ENCODE measurements around the gene NAA30. TPM values are rescaled to one million over a fixed set of nuclear protein-coding genes. Genes with fewer than 3 reads are reported as not detected.

The NAA30 gene
- total and polyA plus RNA-seq, 7 donors = 15.9 to 47.7 (median 37.3) TPM

DNA sequence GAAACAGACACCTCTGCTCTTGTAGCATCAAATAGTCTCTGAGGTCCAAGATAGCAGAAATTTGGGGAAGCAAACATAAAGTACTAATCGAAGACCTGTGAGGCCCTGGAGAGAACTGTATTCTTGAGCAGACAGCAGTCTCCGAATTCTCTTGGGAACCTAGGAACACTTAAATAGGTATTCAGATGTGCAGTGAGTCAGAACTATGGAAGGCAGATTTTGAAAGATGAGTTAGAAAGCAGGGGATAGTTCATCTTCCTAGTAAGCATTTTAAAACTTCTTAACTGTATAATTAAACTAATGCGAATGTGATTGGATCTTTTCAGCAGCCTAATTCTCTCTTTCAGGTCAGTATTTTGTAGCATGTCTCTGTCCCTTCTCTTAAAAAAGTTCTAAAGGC, 30.6 kb downstream of the NAA30 start:
- WGBS, 3 donors = 85 to 93% (median 91%) methylated on average over 3 of the region's 3 CpGs
- intact Hi-C loops (cut with DNase I) = no loop called here
- no peaks in the 10 kb centered on the region for H3K9me3 ChIP-seq
- ATAC-seq (no peak), DNase-seq (no peak)
- no peak overlapping the region for H3K27ac ChIP-seq
- H3K4me1 ChIP-seq = no peaks in the 10 kb centered on the region
- no peaks in the 10 kb centered on the region for H3K27me3 ChIP-seq (ENCODE audit: insufficient read depth in 3 of 3, low read length in 2 of 3)
- no peak for TF ChIP-seq CTCF (IDR thresholded peaks at IDR 0.05)
- H3K36me3 ChIP-seq (ENCODE audit: insufficient read depth in 1 of 2, low read depth in 1 of 2) = no peaks in the 10 kb centered on the region
- no peak overlapping the region for H3K4me3 ChIP-seq

- TF ChIP-seq CTCF (IDR thresholded peaks at IDR 0.05) = no peak
- Histone ChIP-seq H3K9me3 (no peaks in the 10 kb centered on the region), H3K4me3 (no peak overlapping the region), H3K4me1 (no peaks in the 10 kb centered on the region), H3K36me3 (ENCODE audit: insufficient read depth in 1 of 2, low read depth in 1 of 2) (no peaks in the 10 kb centered on the region), H3K27me3 (ENCODE audit: insufficient read depth in 3 of 3, low read length in 2 of 3) (no peaks in the 10 kb centered on the region), H3K27ac (no peak overlapping the region)
- intact Hi-C loops (cut with DNase I) = no loop called here
- DNase-seq (no peak), ATAC-seq (no peak)
Measured at GRCh38 chr14:57435923-57436322, 45.5 kb downstream of the NAA30 start.

DNA sequence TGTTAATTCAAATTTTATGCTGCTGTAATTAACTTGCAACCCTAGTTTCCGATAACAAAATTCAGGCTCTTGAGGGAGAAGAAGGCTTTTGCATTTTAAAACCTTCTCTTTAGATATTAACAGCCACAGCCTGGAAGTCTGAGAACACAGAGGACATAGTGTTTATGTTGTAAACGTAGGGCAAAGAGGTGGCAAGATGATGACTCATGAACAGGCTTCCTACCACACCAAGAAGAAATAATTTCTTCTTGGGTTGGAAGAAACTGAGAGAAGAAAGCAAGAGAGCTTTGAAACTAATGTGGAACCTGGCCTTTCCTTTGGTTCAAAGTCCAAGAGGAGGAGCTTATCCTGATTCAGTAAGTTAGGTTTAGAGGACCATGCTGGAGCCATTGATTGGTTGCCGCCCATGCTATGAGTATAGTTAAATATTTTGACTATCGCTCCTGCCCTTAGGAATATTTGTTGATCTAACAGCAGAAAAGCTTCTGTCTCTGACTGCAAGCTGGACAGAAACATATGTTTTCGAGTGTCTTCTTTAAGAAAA, 71.5 kb downstream of the NAA30 start:
- ATAC-seq (no peak), DNase-seq (no peak)
- H3K4me3 ChIP-seq = no peak overlapping the region
- peaks cover under 1% of the 10 kb centered on the region for H3K9me3 ChIP-seq
- intact Hi-C loops (cut with DNase I) = no loop called here
- 81 to 92% (median 81%) methylated on average over 5 of the region's 5 CpGs for WGBS, 3 donors
- no peak overlapping the region for H3K27ac ChIP-seq
- no peaks in the 10 kb centered on the region for H3K36me3 ChIP-seq (ENCODE audit: insufficient read depth in 1 of 2, low read depth in 1 of 2)
- H3K4me1 ChIP-seq = no peaks in the 10 kb centered on the region
- no peak for TF ChIP-seq CTCF (IDR thresholded peaks at IDR 0.05)
- no peaks in the 10 kb centered on the region for H3K27me3 ChIP-seq (ENCODE audit: insufficient read depth in 3 of 3, low read length in 2 of 3)

- Histone ChIP-seq H3K27me3 (ENCODE audit: insufficient read depth in 3 of 3, low read length in 2 of 3) (no peaks in the 10 kb centered on the region), H3K4me1 (no peaks in the 10 kb centered on the region), H3K4me3 (no peak overlapping the region), H3K9me3 (no peaks in the 10 kb centered on the region), H3K27ac (no peak overlapping the region), H3K36me3 (ENCODE audit: insufficient read depth in 1 of 2, low read depth in 1 of 2) (no peaks in the 10 kb centered on the region)
- DNase-seq (no peak), ATAC-seq (no peak)
- intact Hi-C loops (cut with DNase I) = no loop called here
- 72 to 80% (median 77%) methylated on average over 3 of the region's 3 CpGs for WGBS, 3 donors
- no peak for TF ChIP-seq CTCF (IDR thresholded peaks at IDR 0.05)
Measured at GRCh38 chr14:57462551-57462950, 72.2 kb downstream of the NAA30 start.

DNA sequence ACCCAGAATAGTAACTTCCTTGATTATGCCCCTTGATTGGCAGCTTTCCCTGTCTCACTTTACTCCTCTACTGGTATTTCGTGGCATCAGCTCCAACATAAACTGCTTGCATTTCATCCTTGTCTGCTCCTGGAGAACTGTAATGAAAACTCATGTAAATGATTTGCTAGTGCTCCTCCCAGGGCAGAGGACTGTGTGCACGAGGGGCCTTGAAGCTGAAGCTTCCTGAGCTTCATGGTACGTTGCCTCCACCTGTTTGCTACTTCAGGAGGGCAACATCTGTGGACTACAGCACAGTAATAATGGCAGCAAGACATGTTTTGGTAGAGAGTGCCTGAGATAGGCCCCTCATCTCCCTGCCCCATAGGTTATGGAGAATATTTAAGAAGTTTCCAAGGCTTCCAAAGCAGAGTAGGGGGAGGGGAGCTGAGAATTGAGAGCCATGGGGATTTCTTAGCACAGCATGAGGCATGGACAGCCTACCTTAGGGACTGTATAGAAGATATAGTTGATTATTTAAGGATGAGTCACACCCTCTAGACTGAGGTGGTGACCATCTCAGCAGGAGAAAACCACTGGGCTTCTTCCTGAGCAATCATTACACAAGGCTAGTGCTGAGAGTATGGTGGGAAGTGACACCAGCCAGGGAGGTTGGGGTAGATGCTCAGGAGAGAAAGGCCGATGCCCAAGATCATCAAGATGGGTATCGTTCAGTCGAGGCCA, 73.8 kb downstream of the NAA30 start:
- DNase-seq (no peak), ATAC-seq (no peak)
- intact Hi-C loops (cut with DNase I) = no loop called here
- WGBS, 3 donors = 65 to 80% (median 71%) methylated on average over 6 of the region's 6 CpGs
- no peak for TF ChIP-seq CTCF (IDR thresholded peaks at IDR 0.05)
- no peaks in the 10 kb centered on the region for H3K27me3 ChIP-seq (ENCODE audit: insufficient read depth in 3 of 3, low read length in 2 of 3)
- H3K36me3 ChIP-seq (ENCODE audit: insufficient read depth in 1 of 2, low read depth in 1 of 2) = no peaks in the 10 kb centered on the region
- no peaks in the 10 kb centered on the region for H3K9me3 ChIP-seq
- no peak overlapping the region for H3K4me3 ChIP-seq
- no peaks in the 10 kb centered on the region for H3K4me1 ChIP-seq
- H3K27ac ChIP-seq = no peak overlapping the region
